SH-SY5Y (cell line): ENCODE data around the gene LIMD2.
A peak's percentile ranks its signal among the peaks of the same experiment; 100 is the strongest.

Source experiments
- GATA2 ChIP-seq: IDR thresholded peaks from 2 replicates; pipeline ENCODE4 v1.6.1; 2011; ENCODE audit warnings: mild to moderate bottlenecking, low read depth, low read length
- GATA3 ChIP-seq: IDR thresholded peaks from 2 replicates; pipeline ENCODE4 v1.6.1; 2011; ENCODE audit warnings: low read depth, mild to moderate bottlenecking, low read length, moderate library complexity

LIMD2 gene

GRCh38 chr17:63694950-63695773 lies 4.8 kb downstream of the LIMD2 start:
- TF ChIP-seq GATA2 = no peak
- TF ChIP-seq GATA3 = no peak

GRCh38 chr17:63694229-63694949 lies 5.5 kb downstream of the LIMD2 start:
- no peak for TF ChIP-seq GATA3
- TF ChIP-seq GATA2 = no peak

- TF ChIP-seq GATA2 = no peak
- no peak for TF ChIP-seq GATA3
Measured at GRCh38 chr17:63693411-63694113, 6.4 kb downstream of the LIMD2 start.

- no peak for TF ChIP-seq GATA2
- no peak for TF ChIP-seq GATA3
Measured at GRCh38 chr17:63692195-63692816, 7.6 kb downstream of the LIMD2 start.

DNA sequence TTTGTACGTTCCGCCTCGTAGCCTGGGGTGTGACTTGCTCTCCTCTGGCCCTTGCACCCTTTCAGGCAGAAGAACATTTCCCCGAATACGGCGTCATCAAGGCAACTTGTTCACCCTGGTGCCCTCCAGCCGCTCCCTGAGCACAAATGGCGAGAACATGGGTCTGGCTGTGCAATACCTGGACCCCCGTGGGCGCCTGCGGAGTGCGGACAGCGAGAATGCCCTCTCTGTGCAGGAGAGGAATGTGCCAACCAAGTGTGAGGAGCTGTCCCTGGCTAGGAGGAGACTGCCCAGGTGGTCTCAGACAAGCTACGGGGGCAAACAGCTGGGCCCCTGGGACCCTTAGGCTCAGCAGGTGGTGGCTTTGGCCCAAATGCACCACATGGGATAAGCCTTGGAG lies 10.4 kb downstream of the LIMD2 start:
- TF ChIP-seq GATA3 = no peak
- TF ChIP-seq GATA2 = no peak

GRCh38 chr17:63688396-63689020 lies 11.4 kb downstream of the LIMD2 start:
- TF ChIP-seq GATA2 = no peak
- no peak for TF ChIP-seq GATA3

GRCh38 chr17:63686138-63686685 lies 13.7 kb downstream of the LIMD2 start:
- no peak for TF ChIP-seq GATA3
- no peak for TF ChIP-seq GATA2

GRCh38 chr17:63685578-63685977 lies 14.3 kb downstream of the LIMD2 start:
- TF ChIP-seq GATA3 (no peak), GATA2 (no peak)

GRCh38 chr17:63685041-63685440 lies 14.9 kb downstream of the LIMD2 start:
- TF ChIP-seq GATA3 (no peak), GATA2 (no peak)

- no peak for TF ChIP-seq GATA2
- TF ChIP-seq GATA3 = no peak
Measured at GRCh38 chr17:63682981-63683380, 16.9 kb downstream of the LIMD2 start.

DNA sequence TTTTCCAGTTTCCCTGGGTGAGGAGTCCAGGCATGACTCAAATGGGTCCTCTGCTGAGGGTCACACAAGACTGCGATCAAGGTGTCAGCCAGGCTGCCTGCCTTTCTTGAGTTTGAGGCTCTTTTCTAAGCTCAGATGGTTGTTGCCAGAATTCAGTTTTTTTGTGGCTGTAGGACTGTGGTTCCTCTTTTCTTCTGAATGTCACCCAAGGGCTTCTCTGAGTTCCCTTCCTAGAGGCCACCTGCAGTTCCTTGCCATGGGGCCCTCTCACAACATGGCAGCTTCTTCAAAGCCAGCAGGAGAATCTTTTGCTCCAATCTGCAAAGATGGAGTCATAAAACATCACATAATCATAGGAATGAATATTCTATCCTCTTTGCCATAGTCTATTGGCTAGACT lies 17.5 kb downstream of the LIMD2 start:
- TF ChIP-seq GATA3 (no peak), GATA2 (no peak)

- TF ChIP-seq GATA2 = no peak
- no peak for TF ChIP-seq GATA3
Measured at GRCh38 chr17:63681530-63681929, 18.4 kb downstream of the LIMD2 start.

GRCh38 chr17:63680700-63681099 lies 19.2 kb downstream of the LIMD2 start:
- TF ChIP-seq GATA2 (no peak), GATA3 (0 out of 2 replicates have a peak, but pooled peaks have one; percentile 11)

GRCh38 chr17:63679214-63679613 lies 20.7 kb downstream of the LIMD2 start:
- TF ChIP-seq GATA2 (no peak), GATA3 (no peak)
